ENCODE data around the gene CFAP251. TPM values are rescaled to one million over a fixed set of nuclear protein-coding genes. Genes with fewer than 3 reads are reported as not detected.

Gene CFAP251
- total RNA-seq, 4 donors from 2014 or later: 0.66 to 1.9 (median 0.87) TPM

DNA sequence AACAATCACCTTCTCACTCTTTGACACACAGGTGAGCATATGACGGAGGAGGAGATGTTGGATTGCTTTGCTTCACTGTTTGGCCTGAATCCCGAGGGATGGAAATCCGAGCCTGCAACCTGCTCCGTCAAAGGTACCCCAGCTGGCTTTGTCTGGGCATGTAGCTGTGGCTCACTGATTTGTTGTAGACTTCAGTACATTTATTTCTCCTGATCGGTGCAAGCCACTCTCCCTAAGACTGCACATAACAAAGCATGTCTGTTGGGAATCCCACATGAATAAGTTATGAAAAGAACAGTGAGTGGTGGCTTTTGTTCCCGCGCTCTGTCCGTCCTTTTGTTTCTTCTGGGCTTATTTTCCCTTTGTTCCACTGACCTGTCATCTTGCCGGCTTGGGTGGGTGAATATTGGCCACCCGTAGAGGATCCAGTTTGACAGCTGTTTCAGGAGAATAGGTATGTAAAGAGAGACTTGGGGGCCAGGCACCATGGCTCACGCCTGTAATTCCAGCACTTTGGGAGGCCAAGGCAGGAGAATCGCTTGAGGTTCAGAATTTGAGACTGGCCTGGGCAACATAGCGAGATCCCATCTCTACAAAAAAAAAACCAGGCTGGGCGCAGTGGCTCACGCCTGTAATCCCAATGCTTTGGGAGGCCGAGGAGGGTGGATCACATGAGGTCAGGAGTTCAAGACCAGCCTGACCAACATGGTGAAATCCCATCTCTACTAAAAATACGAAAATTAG lies 83.2 kb downstream of the CFAP251 start:
- Histone ChIP-seq H3K27ac (replicated peaks in 1 of 4) (no peak overlapping the region), H3K4me1 (peaks cover 0 to 15% (median 3%) of the 10 kb centered on the region in 4 donors), H3K4me3 (no peak overlapping the region), H3K36me3 (no peaks in the 10 kb centered on the region), H3K9me3 (peaks cover 0 to 7% (median 0%) of the 10 kb centered on the region in 4 donors), H3K27me3 (no peaks in the 10 kb centered on the region)
- intact Hi-C loops (cut with DNase I): no loop called here
- 91% methylated on average over 17 of the region's 17 CpGs for WGBS
- DNase-seq (ENCODE audit: extremely low spot score): no peak
- no peak for TF ChIP-seq POLR2A (IDR thresholded peaks at IDR 0.05; ENCODE audit: low read depth)
- TF ChIP-seq EP300 (IDR thresholded peaks at IDR 0.05): no peak
- no peak for TF ChIP-seq POLR2AphosphoS5 (IDR thresholded peaks at IDR 0.05)
- TF ChIP-seq, protein P1, sequence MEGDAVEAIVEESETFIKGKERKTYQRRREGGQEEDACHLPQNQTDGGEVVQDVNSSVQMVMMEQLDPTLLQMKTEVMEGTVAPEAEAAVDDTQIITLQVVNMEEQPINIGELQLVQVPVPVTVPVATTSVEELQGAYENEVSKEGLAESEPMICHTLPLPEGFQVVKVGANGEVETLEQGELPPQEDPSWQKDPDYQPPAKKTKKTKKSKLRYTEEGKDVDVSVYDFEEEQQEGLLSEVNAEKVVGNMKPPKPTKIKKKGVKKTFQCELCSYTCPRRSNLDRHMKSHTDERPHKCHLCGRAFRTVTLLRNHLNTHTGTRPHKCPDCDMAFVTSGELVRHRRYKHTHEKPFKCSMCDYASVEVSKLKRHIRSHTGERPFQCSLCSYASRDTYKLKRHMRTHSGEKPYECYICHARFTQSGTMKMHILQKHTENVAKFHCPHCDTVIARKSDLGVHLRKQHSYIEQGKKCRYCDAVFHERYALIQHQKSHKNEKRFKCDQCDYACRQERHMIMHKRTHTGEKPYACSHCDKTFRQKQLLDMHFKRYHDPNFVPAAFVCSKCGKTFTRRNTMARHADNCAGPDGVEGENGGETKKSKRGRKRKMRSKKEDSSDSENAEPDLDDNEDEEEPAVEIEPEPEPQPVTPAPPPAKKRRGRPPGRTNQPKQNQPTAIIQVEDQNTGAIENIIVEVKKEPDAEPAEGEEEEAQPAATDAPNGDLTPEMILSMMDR (IDR thresholded peaks at IDR 0.05): no peak

DNA sequence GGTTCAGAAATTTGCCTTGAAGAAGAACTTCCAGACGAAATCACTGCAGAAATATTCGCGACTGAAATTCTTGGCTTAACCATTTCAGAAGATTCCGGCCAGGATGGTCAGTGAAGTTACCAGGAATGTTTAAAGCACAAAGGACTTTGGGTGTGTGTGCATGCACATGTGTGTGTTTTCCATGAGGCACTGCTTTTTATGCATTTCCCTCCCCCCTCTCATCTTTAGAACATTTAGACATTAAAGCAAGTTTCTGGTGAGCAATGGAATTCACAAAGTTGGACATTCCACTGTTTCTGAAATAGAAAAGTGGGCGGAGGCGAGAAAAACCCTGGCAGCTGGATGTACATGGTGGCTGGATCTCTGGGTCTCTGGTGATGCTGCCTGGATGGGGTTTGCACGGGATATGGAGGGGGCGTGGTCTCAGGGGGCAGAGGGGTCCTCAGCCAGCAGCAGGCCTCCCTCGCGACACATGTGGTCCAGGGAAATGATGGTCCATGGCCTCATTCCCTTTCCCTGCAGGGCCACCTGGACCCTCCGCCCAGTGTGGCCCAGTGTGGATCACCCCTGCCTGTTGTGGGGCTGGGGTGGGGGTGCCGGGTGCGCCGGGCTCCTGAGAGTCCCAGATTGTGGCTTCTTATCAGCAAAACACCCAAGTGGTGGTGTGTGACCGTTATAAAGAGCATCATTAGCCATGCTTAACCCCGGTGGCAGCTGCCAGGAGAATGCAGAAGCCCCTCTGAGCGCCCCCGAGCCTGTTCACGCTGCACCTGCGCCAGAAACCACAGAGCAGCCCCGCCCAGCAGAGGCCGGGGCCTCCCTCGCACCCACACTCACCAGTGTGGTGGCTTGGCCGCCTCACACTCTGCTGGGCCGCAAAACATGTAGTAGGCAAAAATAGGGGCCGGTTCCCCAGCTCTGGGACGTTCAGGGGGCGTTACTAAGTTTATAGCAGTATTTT lies 85.5 kb downstream of the CFAP251 start:
- Histone ChIP-seq H3K27ac (replicated peaks in 1 of 4) (no peak overlapping the region), H3K36me3 (no peaks in the 10 kb centered on the region), H3K9me3 (peaks cover 0 to 5% (median 0%) of the 10 kb centered on the region in 4 donors), H3K27me3 (no peaks in the 10 kb centered on the region), H3K4me1 (peaks cover 0 to 9% (median 3%) of the 10 kb centered on the region in 4 donors), H3K4me3 (no peak overlapping the region)
- DNase-seq (ENCODE audit: extremely low spot score): peak; percentile 81
- intact Hi-C loops (cut with DNase I): no loop called here
- WGBS: 77% methylated on average over 27 of the region's 28 CpGs
- no peak for TF ChIP-seq POLR2A (IDR thresholded peaks at IDR 0.05; ENCODE audit: low read depth)

- H3K36me3 ChIP-seq: no peaks in the 10 kb centered on the region
- no peaks in the 10 kb centered on the region for H3K27me3 ChIP-seq
- WGBS: 83% methylated on average over 12 of the region's 12 CpGs
- DNase-seq (ENCODE audit: extremely low spot score): no peak
- intact Hi-C loops (cut with DNase I): no loop called here
- H3K9me3 ChIP-seq: no peaks in the 10 kb centered on the region
- H3K27ac ChIP-seq (replicated peaks in 1 of 4): no peak overlapping the region
- TF ChIP-seq, protein P1 (IDR thresholded peaks at IDR 0.05): no peak
- TF ChIP-seq POLR2AphosphoS5 (IDR thresholded peaks at IDR 0.05) (no peak), POLR2A (IDR thresholded peaks at IDR 0.05; ENCODE audit: low read depth) (no peak), EP300 (IDR thresholded peaks at IDR 0.05) (no peak)
- H3K4me3 ChIP-seq: no peak overlapping the region
- peaks cover 0 to 9% (median 3%) of the 10 kb centered on the region in 4 donors for H3K4me1 ChIP-seq
These were observed 86.3 kb downstream of the CFAP251 start for GRCh38 chr12:122004633-122005071.

DNA sequence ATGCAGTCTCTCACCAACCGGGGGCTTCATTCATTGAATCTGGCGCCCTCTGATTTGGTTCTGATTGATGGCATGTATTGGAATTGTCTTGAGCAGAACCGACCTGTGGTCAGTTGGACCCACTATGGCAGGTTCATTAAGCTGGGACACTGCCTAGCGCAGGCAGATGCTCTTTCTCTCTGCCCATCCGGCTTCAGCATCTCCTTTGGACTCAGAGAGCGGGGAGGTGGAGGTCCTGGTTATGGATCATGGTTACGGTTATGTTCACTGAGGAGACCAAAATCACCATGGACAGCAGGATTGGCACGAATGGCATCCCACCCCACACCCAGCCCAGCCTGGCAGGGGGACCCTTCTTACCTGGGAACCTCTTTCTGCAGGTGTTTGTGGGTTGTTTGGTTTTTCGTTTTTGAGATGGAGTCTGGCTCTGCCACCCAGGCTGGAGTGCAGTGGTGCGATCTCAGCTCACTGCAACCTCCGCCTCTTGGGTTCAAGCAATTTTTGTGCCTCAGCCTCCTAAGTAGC lies 86.9 kb downstream of the CFAP251 start:
- Histone ChIP-seq H3K27ac (replicated peaks in 1 of 4) (no peak overlapping the region), H3K36me3 (no peaks in the 10 kb centered on the region), H3K4me1 (peaks cover 0 to 9% (median 3%) of the 10 kb centered on the region in 4 donors), H3K4me3 (no peak overlapping the region), H3K27me3 (no peaks in the 10 kb centered on the region), H3K9me3 (no peaks in the 10 kb centered on the region)
- no peak for DNase-seq (ENCODE audit: extremely low spot score)
- WGBS: 88% methylated on average over 11 of the region's 11 CpGs
- TF ChIP-seq, protein P1 (IDR thresholded peaks at IDR 0.05): no peak
- TF ChIP-seq EP300 (IDR thresholded peaks at IDR 0.05) (no peak), POLR2A (IDR thresholded peaks at IDR 0.05; ENCODE audit: low read depth) (no peak), POLR2AphosphoS5 (IDR thresholded peaks at IDR 0.05) (no peak)
- intact Hi-C loops (cut with DNase I): no loop called here
